SK-N-SH (cell line): ENCODE results near the gene EIF6. TPM values are rescaled to one million over a fixed set of nuclear protein-coding genes. Genes with fewer than 3 reads are reported as not detected.
A peak's percentile ranks its signal among the peaks of the same experiment; 100 is the strongest.

Experiments
- CTCF ChIA-PET: fragments of 300-600, 350-600 bp; formaldehyde crosslinking; extraction: SDS; loops from one replicate; lab custom pipeline; 2021; lab: Yijun Ruan, JAX
- POLR2A ChIA-PET: fragments of 350-600 bp; sonication (Branson Sonifier 250); formaldehyde crosslinking; extraction: SDS; loops from one replicate; lab custom pipeline; 2020; ENCODE audit warnings: antibody characterized with exemption, inconsistent platforms; lab: Yijun Ruan, JAX
- DNase-seq: peaks from one replicate; pipeline ENCODE4 v3.0.0; 2012
- H2AFZ ChIP-seq: fragments of 200-600 bp; sonication (generic); 2 replicates; pipeline ENCODE4 v1.8.1; 2016; ENCODE audit warnings: antibody characterized with exemption, mild to moderate bottlenecking, low read depth
- H3F3A ChIP-seq: fragments of 200-600 bp; sonication (generic); replicated peaks from 2 replicates; pipeline ENCODE3; 2016; ENCODE audit warnings: antibody characterized with exemption, mild to moderate bottlenecking; ENCODE audit not compliant: insufficient read depth
- H3K27ac ChIP-seq, 2 experiments: fragments of 200-500 bp in 1 of 2; fragments of 200-600 bp in 1 of 2; sonication (Bioruptor generic) in 1 of 2; sonication (generic), shearing (Covaris generic) in 1 of 2; 2 replicates each; pipeline versions ENCODE4 v1.5.1 to v1.6.1; 2014 to 2016; ENCODE audit warnings: low read depth in 2 of 2, inconsistent platforms in 1 of 2, low read length in 1 of 2, mild to moderate bottlenecking in 1 of 2, mixed read lengths in 1 of 2
- H3K27me3 ChIP-seq: fragments of 200-600 bp; sonication (generic), shearing (Covaris generic); 2 replicates; pipeline ENCODE4 v1.6.1; 2016; ENCODE audit warnings: mixed run types; ENCODE audit not compliant: insufficient read depth
- H3K36me3 ChIP-seq, 2 experiments: fragments of 200-500 bp in 1 of 2; fragments of 200-600 bp in 1 of 2; sonication (Bioruptor generic) in 1 of 2; sonication (generic) in 1 of 2; replicated peaks in 1 of 2; 2 replicates each; pipeline versions ENCODE3 to v1.5.1; 2014 to 2016; ENCODE audit warnings: low read length in 1 of 2, mild to moderate bottlenecking in 1 of 2; ENCODE audit not compliant: insufficient read depth in 2 of 2, control insufficient read depth in 1 of 2
- H3K4me1 ChIP-seq, 2 experiments: fragments of 200-500 bp in 1 of 2; fragments of 200-600 bp in 1 of 2; sonication (Bioruptor generic) in 1 of 2; sonication (generic), shearing (Covaris generic) in 1 of 2; 2 replicates each; pipeline versions ENCODE4 v1.5.1 to v1.6.1; 2014 to 2016; ENCODE audit warnings: low read depth in 1 of 2, low read length in 1 of 2, mixed run types in 1 of 2; ENCODE audit not compliant: insufficient read depth in 2 of 2, control insufficient read depth in 1 of 2
- H3K4me2 ChIP-seq: fragments of 200-600 bp; sonication (generic), shearing (Covaris generic); 2 replicates; pipeline ENCODE4 v1.6.1; 2017; ENCODE audit warnings: mixed run types
- H3K4me3 ChIP-seq, 2 experiments: fragments of 200-500 bp in 1 of 2; fragments of 200-600 bp in 1 of 2; sonication (Bioruptor generic) in 1 of 2; sonication (generic), shearing (Covaris generic) in 1 of 2; 2 replicates each; pipeline versions ENCODE4 v1.5.1 to v1.8.1; 2014 to 2016; ENCODE audit warnings: low read depth in 2 of 2, inconsistent platforms in 1 of 2, low read length in 1 of 2, mild to moderate bottlenecking in 1 of 2, mixed read lengths in 1 of 2, moderate library complexity in 1 of 2
- H3K79me2 ChIP-seq: fragments of 200-600 bp; sonication (generic); 2 replicates; pipeline ENCODE4 v1.8.1; 2017; ENCODE audit warnings: mild to moderate bottlenecking; ENCODE audit not compliant: insufficient read depth
- H3K9ac ChIP-seq: fragments of 200-600 bp; sonication (generic); 2 replicates; pipeline ENCODE4 v1.6.1; 2017; ENCODE audit warnings: mixed run types
- H3K9me2 ChIP-seq: fragments of 200-600 bp; sonication (generic); 2 replicates; pipeline ENCODE4 v1.6.1; 2017; ENCODE audit warnings: mixed run types
- H3K9me3 ChIP-seq: fragments of 200-600 bp; sonication (generic); 2 replicates; pipeline ENCODE4 v1.6.1; 2017; ENCODE audit warnings: mixed run types, mild to moderate bottlenecking, moderate library complexity
- H4K20me1 ChIP-seq: fragments of 200-600 bp; sonication (generic); 2 replicates; pipeline ENCODE4 v1.6.1; 2017; ENCODE audit warnings: mild to moderate bottlenecking, mixed run types; ENCODE audit not compliant: insufficient read depth
- CHD2 ChIP-seq: fragments of 150-350 bp; IDR thresholded peaks from 2 replicates; pipeline ENCODE4 v1.6.1; 2018; ENCODE audit warnings: low read length; ENCODE audit not compliant: partially characterized antibody
- CTCF ChIP-seq: fragments of 200-600 bp; sonication (generic); IDR thresholded peaks from 2 replicates; pipeline ENCODE4 v1.6.1; 2017; ENCODE audit warnings: antibody characterized with exemption, mild to moderate bottlenecking, moderate library complexity
- ELF1 ChIP-seq: IDR thresholded peaks from 2 replicates; pipeline ENCODE4 v1.4.0; 2012
- EP300 ChIP-seq, 2 experiments: IDR thresholded peaks; 2 replicates each; pipeline versions ENCODE4 v1.4.0 to v1.6.1; 2012; ENCODE audit warnings: borderline replicate concordance in 1 of 2, low read depth in 1 of 2, low read length in 1 of 2
- EZH2phosphoT487 ChIP-seq: fragments of 200-600 bp; sonication (generic); IDR thresholded peaks from 2 replicates; pipeline ENCODE4 v1.6.1; 2017; ENCODE audit warnings: low read depth, mixed run types, mild to moderate bottlenecking, antibody characterized with exemption, moderate library complexity, borderline replicate concordance
- FOSL2 ChIP-seq: IDR thresholded peaks from 2 replicates; pipeline ENCODE4 v1.4.0; 2012; ENCODE audit warnings: low read depth, mild to moderate bottlenecking, moderate library complexity, borderline replicate concordance
- GABPA ChIP-seq: IDR thresholded peaks from 2 replicates; pipeline ENCODE4 v1.4.0; 2012; ENCODE audit warnings: low read depth, mild to moderate bottlenecking
- MEF2A ChIP-seq: IDR thresholded peaks from 2 replicates; pipeline ENCODE4 v1.4.0; 2012; ENCODE audit warnings: low read depth, borderline replicate concordance
- MXI1 ChIP-seq: IDR thresholded peaks from 2 replicates; pipeline ENCODE4 v1.6.1; 2012; ENCODE audit warnings: mild to moderate bottlenecking, low read depth, low read length, improper control_type of control experiment
- NFIC ChIP-seq: IDR thresholded peaks from 2 replicates; pipeline ENCODE4 v1.4.0; 2012; ENCODE audit warnings: borderline replicate concordance
- RAD21 ChIP-seq: IDR thresholded peaks from 2 replicates; pipeline ENCODE4 v1.6.1; 2012; ENCODE audit warnings: mild to moderate bottlenecking, low read length
- RCOR1 ChIP-seq: fragments of 150-350 bp; IDR thresholded peaks from 2 replicates; pipeline ENCODE4 v1.6.1; 2017; ENCODE audit warnings: antibody characterized with exemption, low read length
- SIN3A ChIP-seq: IDR thresholded peaks from 2 replicates; pipeline ENCODE4 v1.6.1; 2012; ENCODE audit warnings: low read depth, mild to moderate bottlenecking, low read length, moderate library complexity, borderline replicate concordance
- SMC3 ChIP-seq: IDR thresholded peaks from 2 replicates; pipeline ENCODE4 v1.6.1; 2012; ENCODE audit warnings: low read depth, low read length, improper control_type of control experiment
- TCF12 ChIP-seq: IDR thresholded peaks from 2 replicates; pipeline ENCODE4 v1.4.0; 2012
- USF1 ChIP-seq: IDR thresholded peaks from 2 replicates; pipeline ENCODE4 v1.4.0; 2012; ENCODE audit warnings: low read depth, borderline replicate concordance
- YY1 ChIP-seq: IDR thresholded peaks from 2 replicates; pipeline ENCODE4 v1.4.0; 2012; ENCODE audit warnings: low read depth, mild to moderate bottlenecking
- WGBS: methylation state at CpG from one replicate; pipeline ENCODE4 v1.1.6; 2017; ENCODE audit warnings: low lambda C conversion rate; 5-methylcytosine and 5-hydroxymethylcytosine counted together
- polyA plus RNA-seq, 3 experiments: library from polyadenylated mRNA; depleted of rRNA; stranded (reverse); fragments of >200 nt; gene quantifications; 2 replicates each; pipeline ENCODE4 v1.2.3, GENCODE V29; 2012
- TF ChIP-seq, protein P1 (sequence below): IDR thresholded peaks from 2 replicates; pipeline ENCODE4; 2012
- TF ChIP-seq, protein P2 (sequence below): fragments of 150-350 bp; IDR thresholded peaks from 2 replicates; pipeline ENCODE4 v1.6.1; 2017; ENCODE audit warnings: antibody characterized with exemption, low read length, low read depth, borderline replicate concordance
- TF ChIP-seq, protein P3 (sequence below): IDR thresholded peaks from 2 replicates; pipeline ENCODE4 v1.6.1; 2012; ENCODE audit warnings: mild to moderate bottlenecking, low read depth, low read length, moderate library complexity
- TF ChIP-seq, protein P4 (sequence below): fragments of 150-350 bp; IDR thresholded peaks from 2 replicates; pipeline ENCODE4 v1.6.1; 2016; ENCODE audit warnings: mild to moderate bottlenecking, low read depth, low read length

The EIF6 gene
- polyA plus RNA-seq, 1 of the 3 experiments (the other 2 are of a cell fraction) = 356 TPM

GRCh38 chr20:35307666-35308653 lies 23.4 kb upstream of the EIF6 start:
- H3K4me1 ChIP-seq = peaks cover 30 to 63% of the 10 kb centered on the region in 2 experiments; a peak in 3 of 4 replicates
- no peak overlapping the region for H2AFZ ChIP-seq
- WGBS = 40% methylated on average over 12 of the region's 13 CpGs
- H3K27me3 ChIP-seq = no peaks in the 10 kb centered on the region
- H4K20me1 ChIP-seq = no peaks in the 10 kb centered on the region
- no peaks in the 10 kb centered on the region for H3K9me3 ChIP-seq
- DNase-seq = no peak
- peak overlapping the region; percentile 55 for H3K9ac ChIP-seq
- ChIA-PET CTCF (interaction anchor here (0.6 to 16.5 kb wide), 18 partner anchors 9 to 134 kb away, joined by 3 to 323 read pairs (median 4); partner anchors contain the start of genes EIF6, FAM83C, GDF5 and UQCC1), POLR2A (interaction anchor here (0.5 to 1.7 kb wide), 4 partner anchors 24 to 147 kb away, joined by 3 to 7 read pairs (median 4); partner anchors contain the start of gene CEP250)
- H3K9me2 ChIP-seq = no peaks in the 10 kb centered on the region
- peaks cover 63% of the 10 kb centered on the region for H3F3A ChIP-seq
- no peaks in the 10 kb centered on the region for H3K79me2 ChIP-seq
- no peaks in the 10 kb centered on the region for H3K36me3 ChIP-seq
- H3K4me2 ChIP-seq = peak overlapping the region; percentile 32
- no peak overlapping the region for H3K4me3 ChIP-seq
- H3K27ac ChIP-seq = peak overlapping the region; percentile 97
- peak; percentile 88 for TF ChIP-seq TCF12
- TF ChIP-seq RCOR1 = peak; percentile 53; the same call in 1 of the 2 replicates
- TF ChIP-seq RAD21 = no peak
- TF ChIP-seq SMC3 = no peak
- TF ChIP-seq, protein P1, sequence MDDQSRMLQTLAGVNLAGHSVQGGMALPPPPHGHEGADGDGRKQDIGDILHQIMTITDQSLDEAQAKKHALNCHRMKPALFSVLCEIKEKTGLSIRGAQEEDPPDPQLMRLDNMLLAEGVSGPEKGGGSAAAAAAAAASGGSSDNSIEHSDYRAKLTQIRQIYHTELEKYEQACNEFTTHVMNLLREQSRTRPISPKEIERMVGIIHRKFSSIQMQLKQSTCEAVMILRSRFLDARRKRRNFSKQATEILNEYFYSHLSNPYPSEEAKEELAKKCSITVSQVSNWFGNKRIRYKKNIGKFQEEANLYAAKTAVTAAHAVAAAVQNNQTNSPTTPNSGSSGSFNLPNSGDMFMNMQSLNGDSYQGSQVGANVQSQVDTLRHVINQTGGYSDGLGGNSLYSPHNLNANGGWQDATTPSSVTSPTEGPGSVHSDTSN = peak; percentile 51
- no peak for TF ChIP-seq YY1
- no peak for TF ChIP-seq CTCF
- TF ChIP-seq MEF2A = no peak
- peak in 1 of 2 experiments; percentile 73; a peak in 2 of 4 replicates for TF ChIP-seq EP300 (IDR thresholded peaks at IDR 0.05; ENCODE audit: borderline replicate concordance in 1 of 2, low read depth in 1 of 2, low read length in 1 of 2)
- TF ChIP-seq NFIC = peak; percentile 95
- TF ChIP-seq, protein P2, sequence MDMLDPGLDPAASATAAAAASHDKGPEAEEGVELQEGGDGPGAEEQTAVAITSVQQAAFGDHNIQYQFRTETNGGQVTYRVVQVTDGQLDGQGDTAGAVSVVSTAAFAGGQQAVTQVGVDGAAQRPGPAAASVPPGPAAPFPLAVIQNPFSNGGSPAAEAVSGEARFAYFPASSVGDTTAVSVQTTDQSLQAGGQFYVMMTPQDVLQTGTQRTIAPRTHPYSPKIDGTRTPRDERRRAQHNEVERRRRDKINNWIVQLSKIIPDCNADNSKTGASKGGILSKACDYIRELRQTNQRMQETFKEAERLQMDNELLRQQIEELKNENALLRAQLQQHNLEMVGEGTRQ = no peak
- TF ChIP-seq, protein P3, sequence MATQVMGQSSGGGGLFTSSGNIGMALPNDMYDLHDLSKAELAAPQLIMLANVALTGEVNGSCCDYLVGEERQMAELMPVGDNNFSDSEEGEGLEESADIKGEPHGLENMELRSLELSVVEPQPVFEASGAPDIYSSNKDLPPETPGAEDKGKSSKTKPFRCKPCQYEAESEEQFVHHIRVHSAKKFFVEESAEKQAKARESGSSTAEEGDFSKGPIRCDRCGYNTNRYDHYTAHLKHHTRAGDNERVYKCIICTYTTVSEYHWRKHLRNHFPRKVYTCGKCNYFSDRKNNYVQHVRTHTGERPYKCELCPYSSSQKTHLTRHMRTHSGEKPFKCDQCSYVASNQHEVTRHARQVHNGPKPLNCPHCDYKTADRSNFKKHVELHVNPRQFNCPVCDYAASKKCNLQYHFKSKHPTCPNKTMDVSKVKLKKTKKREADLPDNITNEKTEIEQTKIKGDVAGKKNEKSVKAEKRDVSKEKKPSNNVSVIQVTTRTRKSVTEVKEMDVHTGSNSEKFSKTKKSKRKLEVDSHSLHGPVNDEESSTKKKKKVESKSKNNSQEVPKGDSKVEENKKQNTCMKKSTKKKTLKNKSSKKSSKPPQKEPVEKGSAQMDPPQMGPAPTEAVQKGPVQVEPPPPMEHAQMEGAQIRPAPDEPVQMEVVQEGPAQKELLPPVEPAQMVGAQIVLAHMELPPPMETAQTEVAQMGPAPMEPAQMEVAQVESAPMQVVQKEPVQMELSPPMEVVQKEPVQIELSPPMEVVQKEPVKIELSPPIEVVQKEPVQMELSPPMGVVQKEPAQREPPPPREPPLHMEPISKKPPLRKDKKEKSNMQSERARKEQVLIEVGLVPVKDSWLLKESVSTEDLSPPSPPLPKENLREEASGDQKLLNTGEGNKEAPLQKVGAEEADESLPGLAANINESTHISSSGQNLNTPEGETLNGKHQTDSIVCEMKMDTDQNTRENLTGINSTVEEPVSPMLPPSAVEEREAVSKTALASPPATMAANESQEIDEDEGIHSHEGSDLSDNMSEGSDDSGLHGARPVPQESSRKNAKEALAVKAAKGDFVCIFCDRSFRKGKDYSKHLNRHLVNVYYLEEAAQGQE = peak; percentile 42; the same call in 1 of the 2 replicates
- no peak for TF ChIP-seq CHD2
- TF ChIP-seq GABPA = no peak
- peak; percentile 33; the same call in 1 of the 2 replicates for TF ChIP-seq USF1
- TF ChIP-seq, protein P4, sequence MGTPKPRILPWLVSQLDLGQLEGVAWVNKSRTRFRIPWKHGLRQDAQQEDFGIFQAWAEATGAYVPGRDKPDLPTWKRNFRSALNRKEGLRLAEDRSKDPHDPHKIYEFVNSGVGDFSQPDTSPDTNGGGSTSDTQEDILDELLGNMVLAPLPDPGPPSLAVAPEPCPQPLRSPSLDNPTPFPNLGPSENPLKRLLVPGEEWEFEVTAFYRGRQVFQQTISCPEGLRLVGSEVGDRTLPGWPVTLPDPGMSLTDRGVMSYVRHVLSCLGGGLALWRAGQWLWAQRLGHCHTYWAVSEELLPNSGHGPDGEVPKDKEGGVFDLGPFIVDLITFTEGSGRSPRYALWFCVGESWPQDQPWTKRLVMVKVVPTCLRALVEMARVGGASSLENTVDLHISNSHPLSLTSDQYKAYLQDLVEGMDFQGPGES = no peak
- no peak for TF ChIP-seq SIN3A
- no peak for TF ChIP-seq EZH2phosphoT487
- TF ChIP-seq ELF1 = no peak
- peak; percentile 40; the same call in 1 of the 2 replicates for TF ChIP-seq FOSL2
- peak; percentile 92 for TF ChIP-seq MXI1
